Measurements from ENCODE around the gene LRP8. TPM values are rescaled to one million over a fixed set of nuclear protein-coding genes. Genes with fewer than 3 reads are reported as not detected.

The LRP8 gene
- total RNA-seq, 3 donors from 2014 or later, result 1.3 to 6.5 (median 1.4) TPM

- Histone ChIP-seq H3K36me3 (ENCODE audit: low read depth) (no peaks in the 10 kb centered on the region), H3K4me3 (no peak overlapping the region), H3K9me3 (no peaks in the 10 kb centered on the region), H3K4me1 (ENCODE audit: low read depth) (no peaks in the 10 kb centered on the region)
- ATAC-seq, result no peak
- no peak for DNase-seq
- no peak for TF ChIP-seq CTCF (IDR thresholded peaks at IDR 0.05)
- intact Hi-C loops (cut with DNase I, micrococcal nuclease), result no loop called here
Observed at GRCh38 chr1:53256511-53257453, 71.1 kb downstream of the LRP8 start.

- intact Hi-C loops (cut with DNase I, micrococcal nuclease), result no loop called here
- ATAC-seq (no peak), DNase-seq (no peak)
- no peaks in the 10 kb centered on the region for H3K9me3 ChIP-seq
- H3K36me3 ChIP-seq (ENCODE audit: low read depth), result no peaks in the 10 kb centered on the region
- H3K4me3 ChIP-seq, result no peak overlapping the region
- TF ChIP-seq CTCF (IDR thresholded peaks at IDR 0.05), result no peak
- H3K4me1 ChIP-seq (ENCODE audit: low read depth), result no peaks in the 10 kb centered on the region
Observed at GRCh38 chr1:53255031-53255430, 72.8 kb downstream of the LRP8 start.

GRCh38 chr1:53254011-53254640, 73.7 kb downstream of the LRP8 start:
- Histone ChIP-seq H3K36me3 (ENCODE audit: low read depth) (no peaks in the 10 kb centered on the region), H3K4me1 (ENCODE audit: low read depth) (no peaks in the 10 kb centered on the region), H3K4me3 (no peak overlapping the region), H3K9me3 (no peaks in the 10 kb centered on the region)
- ATAC-seq (no peak), DNase-seq (no peak)
- intact Hi-C loops (cut with DNase I, micrococcal nuclease), result no loop called here
- no peak for TF ChIP-seq CTCF (IDR thresholded peaks at IDR 0.05)

GRCh38 chr1:53250325-53250724, 77.5 kb downstream of the LRP8 start:
- intact Hi-C loops (cut with DNase I, micrococcal nuclease), result no loop called here
- ATAC-seq, result no peak
- TF ChIP-seq CTCF (IDR thresholded peaks at IDR 0.05), result no peak
- Histone ChIP-seq H3K9me3 (no peaks in the 10 kb centered on the region), H3K4me1 (ENCODE audit: low read depth) (no peaks in the 10 kb centered on the region), H3K36me3 (ENCODE audit: low read depth) (no peaks in the 10 kb centered on the region), H3K4me3 (no peak overlapping the region)
- no peak for DNase-seq

GRCh38 chr1:53249706-53250105, 78.2 kb downstream of the LRP8 start:
- DNase-seq (no peak), ATAC-seq (no peak)
- no peaks in the 10 kb centered on the region for H3K9me3 ChIP-seq

More at GRCh38 chr1:53249706-53250105, 78.2 kb downstream of the LRP8 start:
- no peak for TF ChIP-seq CTCF (IDR thresholded peaks at IDR 0.05)
- Histone ChIP-seq H3K4me1 (ENCODE audit: low read depth) (no peaks in the 10 kb centered on the region), H3K36me3 (ENCODE audit: low read depth) (no peaks in the 10 kb centered on the region), H3K4me3 (no peak overlapping the region)
- intact Hi-C loops (cut with DNase I, micrococcal nuclease), result no loop called here
